NCI-H187 treated with DMSO at 0.1 percent for 48 hours (cell line): Measurements from ENCODE around the gene METTL26.

Experiments used
- DNase-seq: peaks from one replicate; lab custom pipeline; 2025; lab: John Stamatoyannopoulos, UW

METTL26 gene

DNA sequence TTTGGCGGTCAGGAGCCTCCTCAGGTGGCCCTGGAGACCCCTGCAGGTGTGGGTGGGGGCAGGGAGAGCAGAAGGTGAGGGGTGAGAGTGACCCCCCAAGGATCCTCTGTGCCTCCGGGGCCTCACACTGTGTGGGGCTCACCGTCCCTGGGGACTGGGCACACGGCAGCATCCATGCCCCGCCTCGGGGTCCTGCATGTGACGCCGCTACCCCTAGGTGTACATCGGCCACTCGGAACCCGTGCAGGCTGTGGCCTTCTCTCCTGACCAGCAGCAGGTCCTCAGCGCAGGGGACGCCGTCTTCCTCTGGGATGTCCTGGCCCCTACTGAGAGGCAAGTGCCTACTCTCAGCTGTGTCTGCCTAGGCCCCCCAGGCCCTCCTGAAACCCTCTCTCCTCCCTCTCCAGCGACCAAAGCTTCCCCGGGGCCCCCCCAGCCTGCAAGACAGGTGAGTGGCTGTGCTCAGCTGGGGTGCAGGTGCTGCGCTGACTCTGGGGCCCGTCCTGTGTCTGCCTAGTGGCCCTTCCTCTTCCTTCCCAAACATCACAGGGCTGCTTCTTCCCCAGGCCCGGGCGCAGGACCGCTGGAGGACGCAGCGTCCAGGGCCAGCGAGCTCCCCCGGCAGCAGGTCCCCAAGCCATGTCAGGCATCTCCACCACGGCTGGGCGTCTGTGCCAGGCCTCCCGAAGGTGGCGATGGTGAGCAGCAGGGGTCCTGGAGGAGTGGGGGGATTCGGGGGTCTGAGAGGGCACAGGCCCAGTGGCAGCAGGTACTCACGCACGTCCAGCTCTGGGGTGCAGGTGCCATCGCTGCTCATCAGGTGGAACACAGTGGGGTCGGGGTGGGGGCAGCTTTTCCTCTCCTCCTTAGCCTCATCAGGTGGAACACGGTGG, 22.8 kb upstream of the METTL26 start:
- no peak for DNase-seq

DNA sequence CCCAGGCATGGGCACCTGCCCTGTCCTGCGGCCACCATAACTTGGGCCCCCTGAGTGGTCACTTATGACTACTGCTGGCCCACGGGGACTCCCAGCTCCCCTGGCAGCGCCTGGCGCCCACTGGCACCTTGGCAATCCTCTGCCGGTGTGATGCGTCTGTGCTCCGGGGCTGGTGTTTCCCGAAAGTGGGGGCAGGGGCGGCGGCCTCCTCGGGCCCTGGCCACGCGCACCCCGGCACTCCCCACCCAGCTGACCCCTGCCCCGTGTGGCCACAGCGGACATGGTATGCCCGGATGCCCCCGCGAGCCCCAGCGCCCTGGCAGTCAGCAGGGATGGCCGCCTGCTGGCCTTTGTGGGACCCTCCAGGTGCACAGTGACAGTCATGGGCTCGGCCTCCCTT, 21.4 kb upstream of the METTL26 start:
- no peak for DNase-seq

DNA sequence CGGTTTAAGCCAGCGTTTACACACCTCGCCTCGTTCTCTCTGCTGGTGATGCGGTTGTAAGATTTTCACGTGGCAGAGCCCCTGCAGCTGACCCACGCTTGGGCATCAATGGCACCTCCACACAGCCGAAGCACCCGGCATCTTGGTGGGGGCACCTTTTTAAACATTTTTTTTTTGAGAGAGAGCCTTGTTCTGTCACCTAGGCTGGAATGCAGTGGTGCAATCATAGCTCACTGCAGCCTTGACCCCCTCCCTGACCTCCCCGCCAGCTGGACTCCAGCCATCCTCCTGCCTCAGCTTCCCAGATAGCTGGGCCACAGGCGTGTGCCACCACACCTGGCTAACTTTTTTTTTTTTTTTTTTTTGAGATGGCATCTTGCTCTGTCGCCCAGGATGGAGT, 17.9 kb upstream of the METTL26 start:
- DNase-seq = no peak

DNA sequence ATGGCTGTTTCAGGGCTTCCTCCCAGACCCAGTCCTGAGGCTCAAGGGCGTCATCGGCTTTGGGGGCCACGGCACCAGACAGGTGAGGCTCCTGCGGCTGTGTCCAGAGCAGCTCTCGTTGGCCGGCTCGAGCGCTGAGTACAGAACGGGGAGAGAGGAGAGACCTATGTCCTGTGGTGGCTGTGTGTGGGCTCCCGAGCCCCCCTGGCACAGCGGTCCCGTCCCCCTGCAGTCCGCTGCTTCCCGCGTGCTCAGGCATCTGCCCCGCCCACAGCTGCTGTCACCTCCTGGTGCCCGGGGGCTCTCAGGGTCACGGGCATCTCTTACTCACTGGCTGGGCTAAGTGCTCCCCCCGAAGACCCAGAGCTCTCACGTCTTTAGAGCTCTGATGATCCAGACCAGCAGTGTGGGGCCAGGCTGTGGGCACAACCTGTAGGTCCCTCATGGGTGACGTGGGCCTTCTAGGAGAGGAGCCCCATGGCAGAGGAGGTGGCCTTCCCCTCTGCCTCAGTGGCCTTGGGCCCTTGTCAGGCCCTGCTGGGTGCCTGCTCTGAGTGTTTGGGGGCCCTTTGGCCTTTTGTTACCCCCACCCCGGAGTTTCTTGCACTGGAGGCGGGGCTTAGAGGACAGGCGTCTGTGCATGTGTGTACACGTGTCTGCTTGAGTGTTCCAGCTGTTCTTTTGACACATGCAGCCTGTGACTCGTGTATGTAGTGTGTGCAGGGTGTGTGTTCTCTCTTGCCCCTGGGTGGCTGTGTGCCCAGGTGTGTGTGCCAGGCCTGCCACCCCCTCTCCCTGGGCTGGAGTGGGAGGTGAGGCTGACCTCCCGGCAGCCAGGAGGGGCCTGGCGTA, 16.6 kb upstream of the METTL26 start:
- DNase-seq = no peak

DNA sequence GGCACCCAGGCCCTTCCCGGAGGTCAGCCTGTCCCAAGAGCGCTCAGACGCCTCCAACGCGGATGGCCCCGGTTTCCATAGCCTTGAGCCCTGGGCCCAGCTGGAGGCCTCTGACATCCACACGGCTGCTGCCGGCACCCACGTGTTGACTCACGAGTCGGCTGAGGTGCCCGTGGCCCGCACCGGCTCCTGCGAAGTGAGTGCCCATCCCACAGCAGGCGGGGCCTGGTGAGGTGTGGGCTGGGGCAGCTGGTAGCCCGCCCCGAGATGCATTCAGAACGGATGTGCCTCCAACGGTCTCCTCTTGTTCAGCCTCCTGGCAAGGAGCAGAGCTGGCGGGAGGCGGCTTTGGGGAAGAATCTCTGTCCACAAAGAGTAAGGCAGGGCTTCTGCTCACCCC, 15.7 kb upstream of the METTL26 start:
- DNase-seq = no peak

DNA sequence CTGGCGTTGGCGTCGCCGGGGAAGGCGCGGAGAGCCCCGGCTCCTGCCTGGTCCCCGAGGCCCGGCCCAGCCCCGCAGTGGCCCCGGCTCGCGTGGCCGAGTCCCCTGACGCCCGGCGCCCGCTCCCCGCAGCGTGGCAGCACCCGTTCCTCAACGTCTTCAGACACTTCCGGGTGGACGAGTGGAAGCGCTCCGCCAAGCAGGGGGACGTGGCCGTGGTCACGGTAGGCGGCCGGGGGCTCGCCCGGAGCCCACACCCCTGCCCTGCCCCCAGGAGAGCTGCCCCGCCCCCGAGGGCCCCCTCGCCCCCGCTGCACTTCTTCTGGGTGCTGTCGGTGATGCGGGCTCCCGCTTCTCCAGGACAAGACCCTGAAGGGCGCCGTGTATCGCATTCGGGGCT, 13.5 kb upstream of the METTL26 start:
- no peak for DNase-seq

DNA sequence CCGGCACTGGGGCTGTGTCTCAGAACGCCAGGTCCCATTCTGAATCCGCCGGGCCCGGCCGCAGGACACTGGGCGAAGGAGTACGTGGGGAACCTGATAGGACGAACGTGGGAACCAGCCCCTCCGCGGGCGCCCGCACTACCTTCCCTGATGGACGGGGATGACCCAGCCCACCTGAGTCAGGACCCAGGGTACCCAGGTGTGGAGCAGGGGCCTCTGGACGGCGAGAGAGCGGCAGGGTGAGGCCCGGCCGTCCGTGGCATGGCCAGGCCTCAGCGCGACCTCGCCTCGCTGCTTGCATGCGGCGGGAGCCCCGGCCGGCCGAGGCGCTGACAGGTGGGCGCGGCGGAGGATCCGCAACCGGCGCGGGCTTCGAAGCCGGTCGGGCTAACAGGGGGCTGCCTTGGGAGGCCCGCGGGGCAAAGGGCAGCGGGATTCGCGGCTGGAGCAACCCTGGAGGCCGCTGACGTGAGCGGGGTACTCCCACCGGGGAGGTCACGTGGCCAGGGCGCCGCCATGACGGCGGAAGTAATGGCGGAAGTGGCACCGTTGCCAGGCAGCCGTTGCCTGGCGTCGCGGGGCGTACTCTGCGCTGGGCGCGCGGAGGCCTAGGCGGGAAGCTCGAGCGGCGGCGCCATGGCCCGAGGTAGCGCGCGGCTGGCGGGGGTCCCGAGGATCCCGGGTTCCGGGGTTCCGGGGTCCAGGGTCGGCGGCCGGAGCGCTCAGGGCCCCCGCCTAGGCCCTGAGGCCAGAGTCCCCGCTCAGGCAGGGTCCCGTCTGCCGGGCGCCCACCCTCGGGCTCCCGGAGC, 12.9 kb upstream of the METTL26 start, which contains the start of gene WDR90:
TSS of gene WDR90 (plus strand) at position 585 of the 809 bp plus-strand sequence. CDS start at position 637, 52 bp downstream.
- DNase-seq = peak; percentile 56

DNA sequence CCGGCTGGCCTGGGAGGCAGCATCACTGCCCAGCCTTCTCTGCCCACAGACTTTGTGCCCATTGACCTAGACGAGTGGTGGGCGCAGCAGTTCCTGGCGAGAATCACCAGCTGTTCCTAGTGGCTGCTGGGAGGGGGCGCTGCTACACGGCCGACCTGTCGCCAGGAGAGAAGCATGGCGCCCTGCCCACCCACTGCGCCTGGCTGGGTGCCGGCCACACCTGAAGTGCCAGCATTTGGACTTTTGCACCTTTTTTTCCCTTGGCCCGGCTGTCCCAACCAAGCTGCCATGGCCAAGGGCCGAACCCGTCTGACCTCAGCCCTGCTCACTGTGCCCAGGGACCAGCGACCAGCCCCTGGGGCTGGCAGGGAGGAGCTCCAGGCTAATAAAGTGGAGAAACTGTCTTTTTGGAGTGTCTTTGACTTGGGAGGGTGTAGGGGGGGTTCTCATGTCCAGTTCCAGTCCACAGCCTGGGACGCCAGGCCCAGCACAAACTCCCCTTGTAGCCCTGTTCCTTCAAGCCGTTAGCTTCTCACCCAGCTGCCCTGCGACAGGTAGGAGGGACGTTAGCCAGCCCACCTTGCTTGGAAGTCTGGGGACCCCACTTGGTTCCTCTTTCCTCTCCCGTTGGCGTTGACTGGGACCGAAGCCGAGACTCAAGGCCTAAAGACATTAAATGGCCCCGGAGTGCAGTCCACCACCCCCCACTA, 12.1 kb upstream of the METTL26 start:
- DNase-seq = no peak

DNA sequence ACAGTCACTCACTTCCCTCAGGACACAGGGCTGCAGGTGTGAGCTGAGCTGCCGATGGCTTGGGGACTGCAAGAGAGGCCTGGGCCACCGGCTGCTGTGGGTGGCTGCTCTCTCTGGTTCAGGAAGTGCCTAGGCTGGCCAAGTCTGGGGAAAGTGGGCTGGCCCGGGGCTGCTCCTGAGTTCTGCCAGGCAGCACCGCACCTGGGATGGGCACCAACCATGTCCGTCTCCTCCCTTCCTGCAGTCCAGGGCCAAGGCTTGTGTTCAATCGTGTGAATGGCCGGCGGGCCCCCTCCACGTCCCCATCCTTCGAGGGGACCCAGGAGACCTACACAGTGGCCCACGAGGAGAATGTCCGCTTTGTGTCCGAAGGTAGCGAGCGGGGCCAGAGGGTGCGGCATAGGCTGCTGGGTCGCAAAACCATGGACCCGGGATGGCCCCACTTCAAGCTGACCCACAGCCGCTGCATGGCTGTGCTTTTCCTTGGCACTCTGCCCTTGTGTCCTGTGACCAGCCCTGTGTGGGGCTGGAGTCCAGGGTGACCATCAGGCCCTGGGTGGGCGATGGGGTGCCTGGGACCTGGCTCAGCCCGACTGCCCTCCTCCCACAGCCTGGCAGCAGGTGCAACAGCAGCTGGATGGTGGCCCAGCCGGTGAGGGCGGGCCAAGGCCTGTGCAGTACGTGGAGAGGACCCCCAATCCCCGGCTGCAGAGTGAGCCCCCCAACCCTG, 11.2 kb upstream of the METTL26 start:
- DNase-seq = no peak

DNA sequence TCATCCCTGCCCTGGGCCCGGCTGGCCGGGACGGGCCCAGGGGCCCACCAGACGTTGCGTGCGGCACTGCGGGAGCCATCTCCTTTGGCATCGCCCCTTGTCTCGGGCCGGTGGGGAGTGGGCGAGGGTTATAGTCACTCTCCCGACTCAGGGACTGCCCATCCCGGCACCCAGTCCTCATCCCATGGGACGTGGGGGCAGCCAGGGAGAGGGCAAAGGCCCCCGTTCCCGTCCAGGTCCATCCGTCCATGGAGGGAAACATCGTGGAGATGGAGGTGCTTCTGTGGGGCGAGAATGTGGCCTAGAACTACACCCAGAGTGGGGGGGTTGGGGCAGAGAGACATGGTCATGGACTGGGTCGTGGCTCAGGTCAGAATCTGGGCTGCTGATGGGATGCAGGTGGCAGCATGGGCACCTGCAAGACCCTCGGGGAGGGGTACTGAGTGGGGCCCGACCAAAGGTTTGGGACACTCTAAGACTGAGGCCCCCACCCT, 10.6 kb upstream of the METTL26 start:
- DNase-seq = no peak

DNA sequence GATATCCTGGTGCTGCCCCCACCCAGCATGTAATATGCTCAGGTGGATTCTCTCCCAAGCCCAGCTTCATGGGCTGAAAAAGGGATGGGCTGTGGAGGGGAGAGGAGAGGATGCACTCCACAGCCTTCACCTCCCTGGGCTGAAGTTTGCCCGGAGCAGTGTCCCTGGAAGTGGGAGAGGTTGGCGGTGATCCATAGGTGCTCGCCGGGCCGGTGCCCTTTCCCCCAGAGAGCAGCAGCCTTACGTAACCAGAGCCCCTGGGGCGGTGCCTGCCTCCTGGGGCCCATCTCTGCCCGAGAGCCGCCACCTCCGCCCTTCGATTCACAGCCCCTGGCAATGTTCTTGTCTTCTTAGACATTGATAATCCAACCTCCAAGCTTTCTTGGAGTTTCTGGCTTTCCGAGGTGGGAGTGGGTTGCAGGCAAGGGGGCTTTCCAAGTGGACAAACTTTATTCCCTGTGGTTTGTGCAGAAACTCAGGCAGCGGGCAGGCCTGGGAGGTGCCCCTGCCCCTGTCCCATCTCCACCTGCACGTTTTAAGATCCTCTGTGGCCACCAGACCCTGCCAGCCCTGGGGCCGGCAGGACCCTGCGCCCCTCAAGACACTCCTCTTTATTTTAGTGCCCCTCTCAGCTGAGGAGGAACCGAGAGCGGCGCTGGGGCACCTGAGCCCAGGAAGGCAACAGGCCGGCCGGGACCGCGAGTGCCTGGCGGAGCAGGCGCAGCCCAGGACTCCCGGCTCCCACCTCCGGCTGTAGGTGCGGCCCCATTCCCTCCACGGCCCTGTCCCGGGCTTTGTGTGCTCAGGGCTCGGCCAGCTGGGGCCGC, 10.0 kb upstream of the METTL26 start:
- no peak for DNase-seq

DNA sequence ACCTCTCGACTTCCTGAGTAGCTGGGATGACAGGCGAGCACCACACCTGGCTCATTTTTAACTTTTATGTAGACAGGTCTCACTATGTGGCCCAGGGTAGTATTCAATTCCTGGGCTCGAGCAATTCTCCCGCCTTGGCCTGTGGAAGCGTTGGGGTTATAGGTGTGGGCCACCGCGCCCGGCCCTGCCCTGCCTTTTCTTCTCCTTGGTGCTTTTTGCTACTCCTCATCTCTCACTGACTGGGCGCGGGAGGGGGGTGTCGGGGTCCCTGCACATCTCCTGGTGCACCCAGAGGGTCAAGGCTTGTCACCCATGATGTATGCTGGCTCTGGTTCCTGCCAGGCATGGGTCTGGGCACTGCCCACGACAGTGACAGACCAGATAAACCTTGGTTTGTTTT, 8.5 kb upstream of the METTL26 start:
- no peak for DNase-seq

DNA sequence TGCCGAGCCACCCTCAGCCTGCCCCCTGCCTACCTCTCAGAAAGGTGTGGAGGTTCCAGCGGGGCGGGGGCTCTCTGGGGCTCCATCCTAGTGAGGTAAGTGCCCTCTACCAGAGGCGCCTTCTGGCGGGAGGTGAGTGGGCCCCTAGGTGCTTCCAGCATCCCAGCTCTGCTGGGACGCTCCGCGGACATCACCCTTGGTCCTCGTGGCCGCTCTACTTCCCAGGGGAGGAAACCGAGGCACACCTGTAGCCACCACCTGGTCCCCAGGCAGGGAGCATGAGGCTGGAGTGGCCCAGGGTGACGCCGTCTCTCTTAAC, 6.9 kb upstream of the METTL26 start:
- no peak for DNase-seq

DNA sequence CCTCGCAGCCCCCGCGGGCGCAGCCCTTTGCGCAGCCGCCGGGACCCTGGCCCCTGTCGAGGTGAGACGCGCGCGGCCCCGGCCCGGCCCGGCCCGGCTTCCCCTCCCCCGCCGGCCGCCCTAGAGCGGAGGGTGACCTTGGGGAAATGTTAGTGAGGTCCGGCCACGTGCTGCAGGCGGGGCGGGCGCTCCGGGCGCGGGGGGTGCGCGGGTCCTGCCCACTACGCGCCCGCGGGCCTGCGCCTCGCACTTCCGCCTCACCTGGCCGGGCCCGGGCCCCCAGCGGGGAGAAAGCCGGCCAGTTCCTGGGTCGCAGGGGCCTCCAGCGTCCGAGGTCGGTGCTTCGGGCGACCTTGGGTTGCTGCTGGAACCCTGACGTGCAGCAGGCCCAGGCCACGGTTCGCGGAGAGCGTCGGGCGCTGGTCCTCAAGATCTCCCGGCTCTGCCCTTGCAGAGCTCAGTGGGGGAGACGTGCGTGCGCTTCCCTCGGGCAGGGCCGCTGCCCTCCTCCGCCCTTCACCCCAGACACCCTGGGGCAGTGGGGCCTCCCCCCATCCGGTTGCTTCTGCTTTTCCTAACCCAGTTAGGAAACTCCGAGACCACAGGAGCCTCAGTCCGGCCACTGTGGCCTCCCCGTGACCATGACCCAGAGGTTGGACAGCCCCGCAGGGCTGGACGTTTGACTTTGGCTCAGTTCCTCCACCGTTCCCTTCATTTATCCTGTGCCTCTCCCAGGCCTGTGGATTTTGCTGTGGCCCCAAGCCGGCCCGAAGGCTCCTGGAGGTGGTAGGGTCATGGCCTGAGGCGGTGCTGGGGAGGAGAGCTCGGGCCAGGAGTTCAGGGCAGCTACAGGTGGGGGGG, 6.3 kb upstream of the METTL26 start:
- no peak for DNase-seq

DNA sequence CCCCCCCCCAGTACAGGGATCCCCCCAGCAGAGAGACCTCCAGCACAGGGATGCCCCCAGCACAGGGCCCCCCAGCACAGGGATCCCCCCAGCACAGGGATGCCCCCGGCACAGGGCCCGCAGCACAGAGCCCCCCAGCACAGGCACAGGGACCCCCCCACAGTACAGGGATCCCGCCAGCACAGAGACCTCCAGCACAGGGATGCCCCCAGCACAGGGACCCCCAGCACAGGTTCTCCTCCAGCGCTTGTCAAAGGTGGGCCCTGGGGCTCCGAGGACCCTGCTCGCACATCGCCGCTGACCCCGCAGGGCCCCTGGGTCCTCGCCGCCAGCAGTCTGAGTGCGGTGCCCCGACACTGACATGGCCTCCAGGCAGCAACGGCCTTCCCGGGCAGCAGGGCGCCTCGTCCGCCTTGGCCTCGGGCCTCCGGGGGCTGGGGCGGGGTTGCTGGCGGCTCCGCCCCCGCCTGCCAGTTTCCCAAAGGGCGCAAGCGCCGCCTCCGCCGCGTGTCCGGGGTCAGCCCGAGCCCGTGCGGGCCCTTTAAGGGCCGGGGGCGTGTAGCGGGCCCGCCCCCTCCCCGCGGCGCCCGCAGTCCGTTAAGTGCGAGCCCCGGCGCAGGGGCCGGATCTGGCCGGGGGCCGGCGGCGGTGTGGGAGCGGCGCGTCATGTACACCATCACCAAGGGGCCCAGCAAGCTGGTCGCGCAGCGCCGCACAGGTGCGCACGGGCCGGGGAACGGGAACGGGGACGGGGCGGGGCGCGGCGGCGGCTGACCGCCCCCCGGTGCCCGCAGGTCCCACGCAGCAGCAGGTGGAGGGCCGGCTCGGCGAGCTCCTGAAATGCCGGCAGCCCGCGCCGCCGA, 5.5 kb upstream of the METTL26 start, which contains the start of gene MCRIP2:
TSS of gene MCRIP2 (plus strand) at position 503 of the 863 bp plus-strand sequence. CDS start at position 667, 164 bp downstream.
- DNase-seq = no peak

DNA sequence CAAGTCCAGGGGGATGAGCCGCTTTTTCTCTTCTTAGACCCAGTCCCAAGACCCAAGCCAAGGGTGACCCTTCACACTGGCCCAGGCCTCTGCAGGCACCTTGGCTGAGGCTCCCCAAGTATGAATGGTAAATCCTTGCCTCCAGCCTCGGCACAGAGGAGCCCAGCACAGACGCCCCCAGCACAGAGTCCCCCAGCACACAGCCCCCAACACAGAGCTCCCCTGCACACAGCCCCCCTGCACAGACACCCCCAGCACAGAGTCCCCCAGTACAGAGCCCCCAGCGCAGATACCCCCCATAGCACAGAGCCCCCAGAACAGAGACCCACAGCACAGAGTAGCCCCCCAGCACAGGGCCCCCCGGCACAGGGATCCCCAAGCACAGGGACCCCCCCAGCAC, 4.5 kb upstream of the METTL26 start:
- no peak for DNase-seq

DNA sequence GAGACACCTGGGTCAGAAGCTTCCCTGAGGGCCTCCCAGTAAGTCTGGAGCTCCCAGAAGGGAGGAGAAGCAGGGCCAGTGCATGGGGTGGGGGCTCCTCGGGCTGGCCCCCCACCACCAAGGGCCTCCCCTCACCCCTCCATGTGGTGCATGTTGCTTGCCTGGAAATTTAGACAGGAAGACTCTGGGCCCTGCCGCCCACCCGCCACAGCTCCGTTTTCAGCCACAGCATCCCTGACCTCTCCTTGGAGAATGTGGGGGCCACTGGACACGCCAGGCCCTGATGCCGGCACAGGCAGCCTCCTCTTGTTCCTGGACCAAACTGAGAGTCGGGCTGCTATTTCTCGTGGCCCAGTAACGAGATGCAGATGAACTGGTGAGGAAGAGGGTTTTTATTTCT, 2.7 kb upstream of the METTL26 start:
- DNase-seq = no peak

DNA sequence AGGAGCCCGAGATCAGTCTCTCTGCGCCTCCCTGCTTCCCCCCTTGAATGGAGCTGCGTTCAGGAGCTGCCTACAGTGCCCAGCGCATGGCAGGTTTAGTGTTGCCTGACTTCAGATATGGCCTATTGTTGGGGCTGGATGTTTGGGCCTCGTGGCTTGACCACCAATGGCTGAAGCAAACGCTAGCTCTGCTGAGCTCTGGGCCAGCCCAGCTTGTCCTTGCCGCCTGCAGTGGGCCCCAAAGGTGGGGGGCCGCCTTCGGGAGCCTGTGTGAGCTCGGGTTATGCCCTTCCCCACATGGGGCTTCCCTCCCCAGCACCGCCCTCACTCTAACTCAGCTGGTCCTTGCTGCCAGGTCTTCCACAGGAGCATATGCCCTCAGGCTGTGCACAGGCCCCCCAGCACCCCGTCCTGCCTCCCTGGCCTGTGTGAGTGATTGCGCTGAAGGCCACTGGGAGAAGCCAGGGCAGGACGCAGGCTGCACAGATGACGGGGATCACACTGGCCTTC, 2.0 kb upstream of the METTL26 start:
- DNase-seq = no peak
